Measurements from ENCODE around the gene PLEKHA6. TPM values are rescaled to one million over a fixed set of nuclear protein-coding genes. Genes with fewer than 3 reads are reported as not detected.

Gene PLEKHA6
- total RNA-seq, 1 experiment from 2014 or later, result 0.07 TPM

DNA sequence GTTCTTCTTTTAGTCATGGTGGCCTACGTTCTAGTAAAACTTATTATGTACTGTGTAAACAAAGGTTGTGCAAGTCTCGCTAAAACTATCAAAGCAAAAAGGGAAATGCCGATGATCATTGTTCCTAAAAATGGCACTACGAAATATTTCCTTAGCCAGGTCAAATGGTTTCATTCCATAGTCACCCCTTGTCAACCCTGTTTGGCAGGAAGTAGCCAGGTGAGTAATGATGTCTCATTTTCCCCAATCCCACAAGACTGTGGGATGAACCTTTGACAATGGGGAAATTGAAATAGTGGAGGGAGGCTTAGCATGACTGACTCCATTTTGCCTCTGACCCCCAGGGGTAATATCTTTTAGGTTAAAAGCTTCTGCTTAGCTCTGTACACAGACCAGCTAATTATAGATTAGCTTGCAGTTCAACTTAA lies 188.0 kb downstream of the PLEKHA6 start:
- DNase-seq (ENCODE audit: extremely low read depth, low read depth), result no peak

DNA sequence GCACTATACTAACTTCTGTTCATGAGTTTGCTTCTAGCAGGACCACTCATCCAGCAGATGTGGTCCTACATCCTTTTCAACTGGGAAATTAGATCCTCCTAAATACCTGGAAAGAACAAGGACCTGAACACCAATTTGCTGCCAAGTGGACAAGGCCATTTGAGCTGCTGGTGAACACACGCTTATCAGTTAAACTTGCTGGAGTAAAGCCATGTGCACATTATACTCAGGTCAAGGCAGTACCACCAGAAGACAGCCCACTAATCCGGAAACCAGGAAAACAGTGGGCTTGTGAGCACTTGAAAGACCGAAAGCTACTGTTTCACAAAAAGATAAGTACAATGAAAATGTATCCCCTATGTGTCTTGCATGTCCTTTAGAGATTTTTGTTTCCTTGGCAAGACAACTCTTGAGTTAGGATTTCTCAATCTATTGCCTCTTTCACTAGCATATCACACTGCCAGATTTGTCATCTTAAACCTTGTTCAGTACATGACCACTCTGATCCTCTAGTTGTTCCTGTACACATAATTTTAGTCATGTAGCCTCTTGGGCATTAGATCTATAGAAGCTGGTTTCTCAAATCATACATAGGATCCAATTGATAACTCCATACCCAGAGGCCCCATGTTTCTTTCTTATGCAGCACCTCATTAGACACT lies 189.1 kb downstream of the PLEKHA6 start:
- DNase-seq (ENCODE audit: extremely low read depth, low read depth), result no peak

DNA sequence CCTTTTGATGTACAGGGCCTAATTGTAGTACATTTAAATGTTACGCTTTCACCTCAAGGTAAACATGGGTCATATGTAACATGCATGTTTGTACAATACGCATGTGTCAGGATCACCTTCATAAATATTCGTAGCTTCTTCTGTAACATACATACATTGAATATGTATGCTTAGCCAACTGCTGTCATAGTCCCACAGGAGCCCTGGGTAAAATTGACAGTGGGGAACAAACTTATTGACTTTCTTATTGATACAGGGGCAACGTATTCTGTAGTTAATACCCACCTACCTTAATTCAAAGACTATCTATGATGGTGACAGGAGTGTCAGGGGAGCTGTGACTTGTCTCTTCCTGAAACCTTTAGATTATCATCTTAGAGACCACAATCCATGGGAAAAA lies 189.9 kb downstream of the PLEKHA6 start:
- DNase-seq (ENCODE audit: extremely low read depth, low read depth), result no peak

Small RNA genes lying within 50 kb of the gene (small RNA-seq; reads per million reads assigned to genes)
- 0 reads per million in 2 experiments for gene AL606489.2

Other genes with a start within 250 kb of the PLEKHA6 start
- gene ETNK2, start 207.9 kb downstream of the PLEKHA6 start, total RNA-seq (2014; rRNA removed; shearing (Covaris generic)), result 0.17 TPM in 1 of 2 replicates, not detected in the other
- not detected in 2 replicates for gene REN, start 193.6 kb downstream of the PLEKHA6 start, total RNA-seq (2014; rRNA removed; shearing (Covaris generic))
- not detected in 2 replicates for gene KISS1, start 163.4 kb downstream of the PLEKHA6 start, total RNA-seq (2014; rRNA removed; shearing (Covaris generic))
- not detected in 2 replicates for gene GOLT1A, start 145.9 kb downstream of the PLEKHA6 start, total RNA-seq (2014; rRNA removed; shearing (Covaris generic))
- gene PPP1R15B, start 51.9 kb upstream of the PLEKHA6 start, total RNA-seq (2014; rRNA removed; shearing (Covaris generic)), result 96.7 and 106 TPM in 2 replicates
- gene PIK3C2B, start 134.9 kb upstream of the PLEKHA6 start, total RNA-seq (2014; rRNA removed; shearing (Covaris generic)), result 4.3 and 6.1 TPM in 2 replicates
- 61.3 and 82.6 TPM in 2 replicates for gene MDM4, start 156.5 kb upstream of the PLEKHA6 start, total RNA-seq (2014; rRNA removed; shearing (Covaris generic))

All from NCI-H460 (cell line).